ENCODE measurements around the gene PGC.

Gene PGC

DNA sequence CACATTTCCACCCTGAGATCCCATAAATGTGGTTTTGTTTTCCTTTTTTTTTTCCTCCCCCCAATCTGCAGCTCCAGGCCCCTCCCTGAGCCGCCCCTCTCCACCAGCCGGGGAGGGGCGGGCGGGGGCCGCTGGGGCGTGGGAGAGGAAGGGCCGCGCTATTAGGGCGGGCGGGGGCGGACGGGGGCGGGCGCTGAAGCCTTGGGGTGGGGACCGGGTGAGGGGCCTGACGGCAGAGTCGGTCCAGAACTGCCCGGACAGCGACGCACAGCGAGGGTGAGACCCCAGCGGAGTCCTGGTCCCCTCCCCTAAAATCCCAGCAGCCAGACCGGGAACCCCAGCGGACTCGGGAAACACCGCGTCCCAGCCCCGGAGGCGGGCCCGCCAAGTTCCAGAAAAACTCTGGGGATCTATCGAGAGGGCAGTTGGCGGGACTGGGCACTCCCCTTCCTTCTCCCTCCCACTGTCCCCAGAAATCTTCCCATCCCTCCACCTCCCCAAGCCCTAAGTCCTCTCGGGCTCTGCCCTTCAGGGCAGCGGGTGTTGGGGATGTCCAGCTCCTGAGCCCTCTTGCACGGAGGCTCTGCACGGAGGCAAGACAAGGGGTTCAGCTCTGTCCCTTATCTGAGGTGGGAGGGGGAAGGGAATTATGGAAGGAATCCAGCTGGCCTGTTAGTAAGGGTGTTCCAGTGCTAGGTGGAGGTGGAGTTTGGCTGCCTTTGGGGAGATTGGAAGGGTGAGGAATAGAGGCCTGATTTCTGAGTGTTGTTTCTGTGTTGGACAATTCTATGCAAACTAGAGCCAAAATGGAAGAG lies 33.6 kb upstream of the PGC start, which contains the start of gene PRICKLE4:
Gene PRICKLE4 (plus strand): TSS at position 232 of the 815 bp plus-strand sequence. CDS start 2,692 bp downstream, outside the sequence.
- H3K27ac ChIP-seq (ENCODE audit: low read length): no peak within 1 kb of the TSS

DNA sequence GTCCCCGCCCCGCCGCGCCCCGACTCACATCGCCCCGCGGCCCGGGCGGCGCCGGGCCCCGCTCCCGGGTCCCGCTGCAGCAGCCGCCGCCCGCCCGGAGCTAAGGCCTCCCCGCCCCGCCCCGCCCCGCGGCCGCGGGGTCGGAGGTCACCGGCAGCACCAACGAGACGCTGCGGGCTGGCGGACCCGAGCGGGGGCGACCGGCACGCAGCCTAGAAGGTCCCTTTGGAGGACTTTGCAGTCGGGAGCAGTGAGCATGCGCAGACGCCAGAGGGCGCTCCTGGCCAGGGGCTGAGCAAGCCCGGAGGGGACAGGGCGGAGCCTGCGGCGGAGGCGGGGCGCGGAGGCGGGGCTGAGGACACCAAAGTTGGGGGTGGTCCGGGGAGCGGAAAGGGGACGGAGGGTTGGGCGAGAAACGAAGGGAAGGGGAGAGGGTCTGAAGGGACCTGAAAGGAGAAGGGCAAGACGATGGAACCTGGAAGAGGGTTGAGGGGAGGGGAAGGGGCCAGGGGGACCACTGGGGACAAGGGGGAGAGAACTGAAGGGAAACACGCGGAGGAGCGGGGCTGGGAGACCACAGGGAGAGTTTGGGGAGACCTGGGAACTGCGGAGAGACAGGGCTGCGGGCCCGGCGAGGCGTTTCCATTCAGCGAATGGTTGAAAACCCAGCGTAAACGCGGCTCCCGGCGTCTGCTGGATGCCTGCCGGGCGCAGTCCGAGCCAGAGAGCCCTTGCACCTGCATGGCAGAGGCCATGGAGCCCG lies 32.8 kb upstream of the PGC start, which contains the start of gene FRS3:
Gene FRS3 (minus strand): TSS at position 113 of the 763 bp plus-strand sequence. CDS start 2,913 bp downstream, outside the sequence.
- Histone ChIP-seq H3K36me3 (replicated peaks; ENCODE audit: insufficient read depth, low read length) (no peaks in the 10 kb centered on the region), H3K4me1 (ENCODE audit: low read length) (peaks cover 5% of the 10 kb centered on the region; the same call in 1 of the 2 replicates), H3F3A (ENCODE audit: insufficient read depth, low read length) (no peaks in the 10 kb centered on the region), H3K27ac (ENCODE audit: low read length) (no peak within 1 kb of the TSS), H2AFZ (ENCODE audit: low read length) (peak within 1 kb of the TSS; percentile 93), H3K9me2 (replicated peaks; ENCODE audit: insufficient read depth, low read length) (no peaks in the 10 kb centered on the region), H3K9ac (ENCODE audit: low read length) (peak within 1 kb of the TSS; percentile 55; the same call in 1 of the 2 replicates), H3K9me3 (replicated peaks; ENCODE audit: insufficient read depth, low read length) (no peaks in the 10 kb centered on the region), H3K79me2 (ENCODE audit: low read length) (no peaks in the 10 kb centered on the region), H3K27me3 (replicated peaks; ENCODE audit: insufficient read depth, low read length) (peaks cover 39% of the 10 kb centered on the region), H3K4me3 (ENCODE audit: low read length) (peak within 1 kb of the TSS; percentile 89), H4K20me1 (ENCODE audit: insufficient read depth, low read length) (no peaks in the 10 kb centered on the region), H3K4me2 (ENCODE audit: low read depth, low read length) (peak within 1 kb of the TSS; percentile 92)
- TF ChIP-seq EZH2 (optimal IDR thresholded peaks at IDR 0.05; ENCODE audit: low read depth, low read length) (no peak), EZH2phosphoT487 (IDR thresholded peaks at IDR 0.05; ENCODE audit: low read length) (no peak)
- TF ChIP-seq, protein P1, sequence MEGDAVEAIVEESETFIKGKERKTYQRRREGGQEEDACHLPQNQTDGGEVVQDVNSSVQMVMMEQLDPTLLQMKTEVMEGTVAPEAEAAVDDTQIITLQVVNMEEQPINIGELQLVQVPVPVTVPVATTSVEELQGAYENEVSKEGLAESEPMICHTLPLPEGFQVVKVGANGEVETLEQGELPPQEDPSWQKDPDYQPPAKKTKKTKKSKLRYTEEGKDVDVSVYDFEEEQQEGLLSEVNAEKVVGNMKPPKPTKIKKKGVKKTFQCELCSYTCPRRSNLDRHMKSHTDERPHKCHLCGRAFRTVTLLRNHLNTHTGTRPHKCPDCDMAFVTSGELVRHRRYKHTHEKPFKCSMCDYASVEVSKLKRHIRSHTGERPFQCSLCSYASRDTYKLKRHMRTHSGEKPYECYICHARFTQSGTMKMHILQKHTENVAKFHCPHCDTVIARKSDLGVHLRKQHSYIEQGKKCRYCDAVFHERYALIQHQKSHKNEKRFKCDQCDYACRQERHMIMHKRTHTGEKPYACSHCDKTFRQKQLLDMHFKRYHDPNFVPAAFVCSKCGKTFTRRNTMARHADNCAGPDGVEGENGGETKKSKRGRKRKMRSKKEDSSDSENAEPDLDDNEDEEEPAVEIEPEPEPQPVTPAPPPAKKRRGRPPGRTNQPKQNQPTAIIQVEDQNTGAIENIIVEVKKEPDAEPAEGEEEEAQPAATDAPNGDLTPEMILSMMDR (IDR thresholded peaks at IDR 0.05; ENCODE audit: low read length): peak; percentile 88
- DNase-seq: peak; percentile 94

More for the DNA sequence above, 33.6 kb upstream of the PGC start, which contains the start of gene PRICKLE4:
- Histone ChIP-seq H2AFZ (ENCODE audit: low read length) (peak within 1 kb of the TSS; percentile 93), H3K9me3 (replicated peaks; ENCODE audit: insufficient read depth, low read length) (no peaks in the 10 kb centered on the region), H3K79me2 (ENCODE audit: low read length) (no peaks in the 10 kb centered on the region), H3K4me1 (ENCODE audit: low read length) (peaks cover 6% of the 10 kb centered on the region), H3K4me3 (ENCODE audit: low read length) (peak within 1 kb of the TSS; percentile 89), H4K20me1 (ENCODE audit: insufficient read depth, low read length) (no peaks in the 10 kb centered on the region), H3K9ac (ENCODE audit: low read length) (peak within 1 kb of the TSS; percentile 18; the same call in 1 of the 2 replicates), H3K36me3 (replicated peaks; ENCODE audit: insufficient read depth, low read length) (no peaks in the 10 kb centered on the region), H3K9me2 (replicated peaks; ENCODE audit: insufficient read depth, low read length) (no peaks in the 10 kb centered on the region), H3K4me2 (ENCODE audit: low read depth, low read length) (peak within 1 kb of the TSS; percentile 92), H3F3A (ENCODE audit: insufficient read depth, low read length) (no peaks in the 10 kb centered on the region), H3K27me3 (replicated peaks; ENCODE audit: insufficient read depth, low read length) (peaks cover 47% of the 10 kb centered on the region)
- DNase-seq: no peak
- no peak for TF ChIP-seq EZH2phosphoT487 (IDR thresholded peaks at IDR 0.05; ENCODE audit: low read length)
- no peak for TF ChIP-seq EZH2 (optimal IDR thresholded peaks at IDR 0.05; ENCODE audit: low read depth, low read length)
- TF ChIP-seq, protein P1 (IDR thresholded peaks at IDR 0.05; ENCODE audit: low read length): no peak

DNA sequence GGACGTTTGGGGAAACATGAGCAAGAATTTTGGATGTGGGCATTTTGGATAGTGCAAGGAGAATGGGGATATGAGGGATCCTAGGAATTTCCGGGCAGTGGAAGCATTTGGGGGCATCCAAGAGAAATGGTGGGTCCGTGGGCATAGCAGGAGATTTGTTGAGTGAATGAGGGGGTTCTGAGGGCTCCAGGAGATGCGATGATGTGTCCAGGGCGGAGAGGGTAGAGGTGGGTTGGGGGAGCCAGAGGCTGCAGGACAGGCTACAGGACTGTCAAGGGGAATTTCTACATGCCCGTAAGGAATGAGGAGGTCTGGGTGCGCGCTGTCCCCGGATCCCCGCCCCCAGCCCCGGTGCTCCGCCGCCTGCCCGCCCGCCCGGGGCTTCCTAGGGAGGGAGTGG lies 32.1 kb upstream of the PGC start:
- peaks cover 5% of the 10 kb centered on the region; the same call in 1 of the 2 replicates for H3K4me1 ChIP-seq (ENCODE audit: low read length)
- no peaks in the 10 kb centered on the region for H3F3A ChIP-seq (ENCODE audit: insufficient read depth, low read length)
- no peak overlapping the region for H3K27ac ChIP-seq (ENCODE audit: low read length)
- no peak for TF ChIP-seq EZH2 (optimal IDR thresholded peaks at IDR 0.05; ENCODE audit: low read depth, low read length)
- TF ChIP-seq EZH2phosphoT487 (IDR thresholded peaks at IDR 0.05; ENCODE audit: low read length): no peak
- TF ChIP-seq, protein P1 (IDR thresholded peaks at IDR 0.05; ENCODE audit: low read length): no peak
- no peaks in the 10 kb centered on the region for H3K36me3 ChIP-seq (replicated peaks; ENCODE audit: insufficient read depth, low read length)
- no peaks in the 10 kb centered on the region for H3K79me2 ChIP-seq (ENCODE audit: low read length)
- peaks cover 33% of the 10 kb centered on the region for H3K27me3 ChIP-seq (replicated peaks; ENCODE audit: insufficient read depth, low read length)
- H3K9me2 ChIP-seq (replicated peaks; ENCODE audit: insufficient read depth, low read length): no peaks in the 10 kb centered on the region
- H4K20me1 ChIP-seq (ENCODE audit: insufficient read depth, low read length): no peaks in the 10 kb centered on the region
- peak overlapping the region; percentile 55; the same call in 1 of the 2 replicates for H3K9ac ChIP-seq (ENCODE audit: low read length)
- peak overlapping the region; percentile 58; the same call in 1 of the 2 replicates for H2AFZ ChIP-seq (ENCODE audit: low read length)
- peak overlapping the region; percentile 69 for H3K4me3 ChIP-seq (ENCODE audit: low read length)
- no peaks in the 10 kb centered on the region for H3K9me3 ChIP-seq (replicated peaks; ENCODE audit: insufficient read depth, low read length)
- H3K4me2 ChIP-seq (ENCODE audit: low read depth, low read length): peak overlapping the region; percentile 72
- no peak for DNase-seq

All from MM.1S (cell line).